Mucosa of rectum (tissue), 2 donors: ENCODE results near the gene XAGE2.

Experiments used
- H3K27ac ChIP-seq, 2 donors: one replicate each; pipeline ENCODE4 v1.7.0; 2013; ENCODE audit warnings: inconsistent platforms in 2 of 2, low read depth in 2 of 2, low read length in 2 of 2
- H3K27me3 ChIP-seq, 2 donors: one replicate each; pipeline ENCODE4 v1.7.0; 2013; ENCODE audit warnings: low read length in 2 of 2; ENCODE audit not compliant: control insufficient read depth in 2 of 2, insufficient read depth in 2 of 2
- H3K36me3 ChIP-seq, 2 donors: one replicate each; pipeline ENCODE4 v1.7.0; 2013; ENCODE audit warnings: low read length in 2 of 2; ENCODE audit not compliant: control insufficient read depth in 2 of 2, insufficient read depth in 2 of 2
- H3K4me1 ChIP-seq, 2 donors: one replicate each; pipeline ENCODE4 v1.7.0; 2013; ENCODE audit warnings: low read length in 2 of 2, mild to moderate bottlenecking in 1 of 2; ENCODE audit not compliant: control insufficient read depth in 2 of 2, insufficient read depth in 2 of 2
- H3K4me3 ChIP-seq, 2 donors: one replicate each; pipeline ENCODE4 v1.7.0; 2013; ENCODE audit warnings: low read length in 2 of 2
- H3K9ac ChIP-seq, 2 donors: one replicate each; pipeline ENCODE4 v1.7.0; 2013; ENCODE audit warnings: low read length in 2 of 2, low read depth in 1 of 2, mild to moderate bottlenecking in 1 of 2
- H3K9me3 ChIP-seq, 2 donors: one replicate each; pipeline ENCODE4 v1.7.0; 2013; ENCODE audit warnings: low read length in 2 of 2; ENCODE audit not compliant: control insufficient read depth in 2 of 2
- donor health status: healthy.
- donor health status: Normal muscosa, but diverticular disease.

XAGE2 gene

DNA sequence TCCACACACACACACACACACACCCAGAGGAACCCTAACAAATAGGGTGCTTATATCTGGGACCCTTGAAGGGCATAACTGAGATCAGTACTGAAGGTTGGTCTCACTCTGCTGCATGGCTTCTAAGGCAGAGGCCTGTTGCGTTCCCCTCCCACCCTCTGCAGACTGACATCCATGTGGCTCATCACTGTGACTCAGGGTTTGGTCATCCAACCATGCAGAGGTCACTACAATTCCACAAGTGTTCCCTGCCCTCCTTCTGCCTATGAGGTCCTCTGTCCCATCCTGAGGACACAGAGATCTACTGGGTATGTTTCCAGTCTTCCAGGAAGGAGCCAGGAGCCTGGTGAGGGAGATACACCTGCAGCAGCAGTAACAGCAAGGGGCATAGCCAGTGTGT lies 55.8 kb downstream of the XAGE2 start:
- no peaks in the 10 kb centered on the region for H3K9me3 ChIP-seq
- no peak overlapping the region for H3K9ac ChIP-seq
- H3K36me3 ChIP-seq, result no peaks in the 10 kb centered on the region
- no peak overlapping the region for H3K4me3 ChIP-seq
- H3K4me1 ChIP-seq, result no peaks in the 10 kb centered on the region
- no peak overlapping the region for H3K27ac ChIP-seq
- peaks cover 4 to 13% of the 10 kb centered on the region in 2 donors for H3K27me3 ChIP-seq
